Neural cell (in vitro differentiated cells): ENCODE measurements around the gene RHEBL1. TPM values are rescaled to one million over a fixed set of nuclear protein-coding genes. Genes with fewer than 3 reads are reported as not detected.

Experiments used
- H2AFZ ChIP-seq: fragments of 200-600, 300-800 bp; sonication (generic), shearing (Covaris generic); 2 replicates; pipeline ENCODE4 v1.6.0; 2014; ENCODE audit warnings: low read depth, mild to moderate bottlenecking, antibody characterized with exemption, low read length, moderate library complexity
- H3F3A ChIP-seq: fragments of 200-600 bp; shearing (Covaris generic); 2 replicates; pipeline ENCODE4 v1.6.1; 2016; ENCODE audit warnings: mild to moderate bottlenecking, moderate library complexity, mixed read lengths, antibody characterized with exemption, low read length; ENCODE audit not compliant: insufficient read depth, poor library complexity, severe bottlenecking
- H3K27ac ChIP-seq: fragments of 200-600, 300-800 bp; sonication (generic), shearing (Covaris generic); 2 replicates; pipeline ENCODE4 v1.5.1; 2014; ENCODE audit warnings: mild to moderate bottlenecking, low read length, moderate library complexity
- H3K27me3 ChIP-seq: fragments of 300-800, 200-600 bp; sonication (generic), shearing (Covaris generic); 2 replicates; pipeline ENCODE4 v1.6.0; 2014; ENCODE audit warnings: mild to moderate bottlenecking, low read depth, low read length, moderate library complexity; ENCODE audit not compliant: insufficient read depth
- H3K36me3 ChIP-seq: fragments of 300-800, 200-600 bp; sonication (generic), shearing (Covaris generic); 2 replicates; pipeline ENCODE4 v1.5.1; 2014; ENCODE audit warnings: mild to moderate bottlenecking, antibody characterized with exemption, low read length, moderate library complexity; ENCODE audit not compliant: insufficient read depth
- H3K4me2 ChIP-seq: fragments of 300-800, 200-600 bp; sonication (generic), shearing (Covaris generic); 2 replicates; pipeline ENCODE4 v1.6.0; 2014; ENCODE audit warnings: mild to moderate bottlenecking, low read length
- H3K4me3 ChIP-seq: fragments of 300-800, 200-600 bp; sonication (generic), shearing (Covaris generic); 2 replicates; pipeline ENCODE4 v1.5.1; 2014; ENCODE audit warnings: mild to moderate bottlenecking, low read length, moderate library complexity
- H3K79me2 ChIP-seq: fragments of 200-600 bp; shearing (Covaris generic); replicated peaks from 2 replicates; pipeline ENCODE4 v1.6.0; 2014; ENCODE audit warnings: mild to moderate bottlenecking, low read length, moderate library complexity; ENCODE audit not compliant: insufficient read depth
- H3K9ac ChIP-seq: fragments of 300-800, 200-600 bp; sonication (generic), shearing (Covaris generic); 2 replicates; pipeline ENCODE4 v1.6.1; 2016; ENCODE audit warnings: mild to moderate bottlenecking, low read length, mixed read lengths
- H3K9me2 ChIP-seq: fragments of 200-600 bp; shearing (Covaris generic); 2 replicates; pipeline ENCODE4 v1.6.1; 2016; ENCODE audit warnings: mild to moderate bottlenecking, low read length, mixed read lengths; ENCODE audit not compliant: insufficient read depth
- H3K9me3 ChIP-seq: fragments of 200-600, 300-800 bp; sonication (generic), shearing (Covaris generic); 2 replicates; pipeline ENCODE4 v1.6.1; 2016; ENCODE audit warnings: mild to moderate bottlenecking, mixed run types, low read length, moderate library complexity, mixed read lengths
- H4K20me1 ChIP-seq: fragments of 200-600 bp; shearing (Covaris generic); 2 replicates; pipeline ENCODE4 v1.6.1; 2016; ENCODE audit warnings: mild to moderate bottlenecking, mixed run types; ENCODE audit not compliant: insufficient read depth
- EP300 ChIP-seq: fragments of 450-650 bp; conservative IDR thresholded peaks from 2 replicates; pipeline ENCODE4 v1.6.1; 2014; ENCODE audit warnings: antibody characterized with exemption, mild to moderate bottlenecking, moderate library complexity; ENCODE audit not compliant: poor library complexity, severe bottlenecking
- EZH2 ChIP-seq: fragments of 200-600, 300-800 bp; shearing (Covaris generic), sonication (generic); IDR thresholded peaks from 2 replicates; pipeline ENCODE4 v1.6.1; 2014; ENCODE audit warnings: antibody characterized with exemption, low read length, borderline replicate concordance, mild to moderate bottlenecking; ENCODE audit not compliant: insufficient read depth, poor library complexity, severe bottlenecking
- MXI1 ChIP-seq: fragments of 450-650 bp; conservative IDR thresholded peaks from 2 replicates; pipeline ENCODE4 v1.6.1; 2014; ENCODE audit warnings: antibody characterized with exemption, mild to moderate bottlenecking; ENCODE audit not compliant: poor library complexity, severe bottlenecking
- POLR2AphosphoS5 ChIP-seq: IDR thresholded peaks from 2 replicates; pipeline ENCODE4 v1.6.1; 2012
- RAD21 ChIP-seq: fragments of 450-650 bp; conservative IDR thresholded peaks from 2 replicates; pipeline ENCODE4 v1.6.1; 2014; ENCODE audit warnings: antibody characterized with exemption, mild to moderate bottlenecking, moderate library complexity
- REST ChIP-seq: IDR thresholded peaks from 2 replicates; pipeline ENCODE4 v1.6.1; 2012; ENCODE audit warnings: borderline replicate concordance
- SMC3 ChIP-seq: fragments of 450-650 bp; conservative IDR thresholded peaks from 2 replicates; pipeline ENCODE4 v1.6.1; 2014; ENCODE audit warnings: antibody characterized with exemption, mild to moderate bottlenecking, moderate library complexity; ENCODE audit not compliant: poor library complexity
- TAF1 ChIP-seq: IDR thresholded peaks from 2 replicates; pipeline ENCODE4 v1.6.1; 2012; ENCODE audit warnings: low read depth
- polyA plus RNA-seq: library from polyadenylated mRNA; depleted of rRNA; stranded (reverse); fragments of >200 nt; gene quantifications from 2 replicates; pipeline ENCODE4 v1.2.3, GENCODE V29; 2014
- TF ChIP-seq, protein P1 (sequence below): fragments of 450-650 bp; IDR thresholded peaks from 2 replicates; pipeline ENCODE4 v1.5.1; 2014; ENCODE audit warnings: antibody characterized with exemption, mild to moderate bottlenecking, moderate library complexity; ENCODE audit not compliant: poor library complexity, severe bottlenecking

The RHEBL1 gene
- polyA plus RNA-seq, 1 donor from 2014 or later = 0.68 TPM

DNA sequence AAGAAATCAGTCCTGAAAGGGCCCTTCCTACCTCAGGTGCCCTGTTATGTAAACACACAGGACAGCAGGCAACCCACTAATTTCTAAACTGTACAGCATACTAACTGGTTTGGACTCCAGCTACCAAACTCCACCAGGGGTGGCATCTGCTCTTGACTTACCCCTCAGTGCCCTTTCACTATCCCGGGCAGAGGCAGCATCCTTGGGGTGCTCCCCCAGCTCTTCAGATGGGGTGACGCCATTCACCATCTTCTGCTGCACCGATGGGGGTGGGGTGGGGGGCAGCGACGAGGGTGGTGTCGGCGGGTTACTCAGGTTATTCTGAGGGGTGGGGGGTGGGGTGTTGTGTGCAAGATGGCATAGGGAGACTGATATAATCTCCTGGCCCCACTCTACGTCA is 39.7 kb downstream of the RHEBL1 start:
- Histone ChIP-seq H4K20me1 (no peaks in the 10 kb centered on the region), H3K9me3 (no peaks in the 10 kb centered on the region), H3K4me2 (no peak overlapping the region), H3K27ac (no peak overlapping the region), H3K9ac (no peak overlapping the region), H3K9me2 (no peaks in the 10 kb centered on the region), H3K36me3 (no peaks in the 10 kb centered on the region), H3K27me3 (no peaks in the 10 kb centered on the region), H3F3A (no peaks in the 10 kb centered on the region), H3K79me2 (no peaks in the 10 kb centered on the region), H3K4me3 (no peak overlapping the region), H2AFZ (no peak overlapping the region)
- no peak for TF ChIP-seq POLR2AphosphoS5
- no peak for TF ChIP-seq EZH2
- no peak for TF ChIP-seq RAD21
- no peak for TF ChIP-seq SMC3

DNA sequence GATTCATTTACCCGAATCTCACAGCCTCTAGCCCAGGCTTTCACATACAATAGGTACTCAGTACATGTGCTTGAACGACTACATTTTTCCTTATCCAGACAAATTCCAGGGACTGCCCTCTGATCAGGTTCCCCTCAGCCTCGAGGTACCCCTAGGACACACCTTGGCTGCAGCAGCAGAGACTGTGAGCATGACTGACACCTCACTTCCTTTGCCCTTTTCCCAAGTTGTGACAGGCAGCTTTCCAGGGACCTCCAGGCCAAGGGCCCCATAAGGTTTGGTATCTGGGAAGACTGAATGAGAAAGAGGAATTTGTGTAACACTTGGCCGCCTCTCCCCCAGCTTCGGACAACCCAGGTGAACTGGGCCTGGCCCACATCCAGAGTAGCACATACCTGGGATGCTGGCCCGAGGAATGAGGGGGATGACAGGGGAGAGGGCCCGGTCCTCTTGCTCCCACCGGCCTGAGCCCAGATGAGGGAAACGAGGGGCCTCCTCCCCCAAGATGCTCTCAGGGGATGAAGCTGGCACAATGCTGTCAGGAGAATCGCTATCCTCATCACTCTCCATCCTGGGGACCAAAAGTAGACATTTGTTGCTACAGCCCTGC is 41.0 kb downstream of the RHEBL1 start:
- no peaks in the 10 kb centered on the region for H3K79me2 ChIP-seq
- no peak overlapping the region for H3K27ac ChIP-seq
- no peaks in the 10 kb centered on the region for H3K36me3 ChIP-seq
- H3K4me2 ChIP-seq = no peak overlapping the region
- H3F3A ChIP-seq = no peaks in the 10 kb centered on the region
- H2AFZ ChIP-seq = no peak overlapping the region
- H3K4me3 ChIP-seq = no peak overlapping the region
- no peaks in the 10 kb centered on the region for H3K27me3 ChIP-seq
- no peak overlapping the region for H3K9ac ChIP-seq
- no peaks in the 10 kb centered on the region for H4K20me1 ChIP-seq
- TF ChIP-seq, protein P1, sequence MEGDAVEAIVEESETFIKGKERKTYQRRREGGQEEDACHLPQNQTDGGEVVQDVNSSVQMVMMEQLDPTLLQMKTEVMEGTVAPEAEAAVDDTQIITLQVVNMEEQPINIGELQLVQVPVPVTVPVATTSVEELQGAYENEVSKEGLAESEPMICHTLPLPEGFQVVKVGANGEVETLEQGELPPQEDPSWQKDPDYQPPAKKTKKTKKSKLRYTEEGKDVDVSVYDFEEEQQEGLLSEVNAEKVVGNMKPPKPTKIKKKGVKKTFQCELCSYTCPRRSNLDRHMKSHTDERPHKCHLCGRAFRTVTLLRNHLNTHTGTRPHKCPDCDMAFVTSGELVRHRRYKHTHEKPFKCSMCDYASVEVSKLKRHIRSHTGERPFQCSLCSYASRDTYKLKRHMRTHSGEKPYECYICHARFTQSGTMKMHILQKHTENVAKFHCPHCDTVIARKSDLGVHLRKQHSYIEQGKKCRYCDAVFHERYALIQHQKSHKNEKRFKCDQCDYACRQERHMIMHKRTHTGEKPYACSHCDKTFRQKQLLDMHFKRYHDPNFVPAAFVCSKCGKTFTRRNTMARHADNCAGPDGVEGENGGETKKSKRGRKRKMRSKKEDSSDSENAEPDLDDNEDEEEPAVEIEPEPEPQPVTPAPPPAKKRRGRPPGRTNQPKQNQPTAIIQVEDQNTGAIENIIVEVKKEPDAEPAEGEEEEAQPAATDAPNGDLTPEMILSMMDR = no peak
- TF ChIP-seq TAF1 = no peak
- TF ChIP-seq MXI1 = no peak
- no peak for TF ChIP-seq POLR2AphosphoS5
- TF ChIP-seq EZH2 = no peak
- no peak for TF ChIP-seq SMC3
- TF ChIP-seq EP300 = no peak
- TF ChIP-seq RAD21 = no peak
- TF ChIP-seq REST = no peak
- H3K9me3 ChIP-seq = no peaks in the 10 kb centered on the region
- no peaks in the 10 kb centered on the region for H3K9me2 ChIP-seq
